IMR-90 (cell line): Measurements from ENCODE around the gene SUV39H2. TPM values are rescaled to one million over a fixed set of nuclear protein-coding genes. Genes with fewer than 3 reads are reported as not detected.

Experiments used
- ATAC-seq: fragments of 200-7000 bp; cut with Tn5 transposase; 2 replicates; pipeline ENCODE4 v1.9.1; 2020; ENCODE audit warnings: low read depth, mild to moderate bottlenecking, moderate library complexity
- BruUV-seq: library from RNA; stranded (reverse); fragments of 400-500 nt; replicated peaks from 2 replicates; lab custom pipeline; 2021; lab: Mats Ljungman, UMichigan
- CTCF ChIA-PET: fragments of 300-600 bp; formaldehyde crosslinking; extraction: SDS; loops from one replicate; lab custom pipeline; 2021; ENCODE audit warnings: antibody characterized with exemption; lab: Yijun Ruan, JAX
- POLR2A ChIA-PET: fragments of 300-600 bp; sonication (Branson Sonifier 250); formaldehyde crosslinking; loops from one replicate; lab custom pipeline; 2022; ENCODE audit warnings: antibody characterized with exemption; ENCODE audit not compliant: unreplicated experiment; lab: Charles Lee
- DNase-seq: peaks from one replicate; pipeline ENCODE4 v3.0.0; 2013
- H2AFZ ChIP-seq: replicated peaks from 2 replicates; pipeline ENCODE3; 2013; ENCODE audit warnings: low read length, mild to moderate bottlenecking; ENCODE audit not compliant: poor library complexity
- H2AK5ac ChIP-seq: 2 replicates; pipeline ENCODE4 v1.6.1; 2013; ENCODE audit warnings: low read depth, low read length, inconsistent platforms
- H2AK9ac ChIP-seq: replicated peaks from 2 replicates; pipeline ENCODE3; 2013; ENCODE audit warnings: mild to moderate bottlenecking, low read depth, low read length, moderate library complexity; ENCODE audit not compliant: poor library complexity
- H2BK120ac ChIP-seq: 2 replicates; pipeline ENCODE4 v1.6.1; 2013; ENCODE audit warnings: low read depth, low read length, inconsistent platforms
- H2BK15ac ChIP-seq: 3 replicates; pipeline ENCODE4 v1.6.1; 2013; ENCODE audit warnings: low read depth, low read length, inconsistent platforms
- H2BK20ac ChIP-seq: 2 replicates; pipeline ENCODE4 v1.6.1; 2013; ENCODE audit warnings: low read depth, mild to moderate bottlenecking, inconsistent platforms, low read length, moderate library complexity
- H2BK5ac ChIP-seq: 2 replicates; pipeline ENCODE4 v1.6.1; 2013; ENCODE audit warnings: mild to moderate bottlenecking, low read depth, low read length, inconsistent platforms; ENCODE audit not compliant: poor library complexity, severe bottlenecking
- H3K14ac ChIP-seq: replicated peaks from 2 replicates; pipeline ENCODE4 v1.6.1; 2013; ENCODE audit warnings: low read depth, low read length, inconsistent platforms
- H3K18ac ChIP-seq: 2 replicates; pipeline ENCODE4 v1.6.1; 2013; ENCODE audit warnings: low read depth, low read length, control low read depth
- H3K23ac ChIP-seq: 2 replicates; pipeline ENCODE4 v1.6.1; 2013; ENCODE audit warnings: low read depth, low read length, inconsistent platforms
- H3K27ac ChIP-seq: 2 replicates; pipeline ENCODE4 v1.5.1; 2013; ENCODE audit warnings: mild to moderate bottlenecking, control low read depth, low read length; ENCODE audit not compliant: insufficient read depth
- H3K27me3 ChIP-seq: 2 replicates; pipeline ENCODE4 v1.6.1; 2013; ENCODE audit warnings: low read length; ENCODE audit not compliant: control insufficient read depth, insufficient read depth
- H3K36me3 ChIP-seq: 2 replicates; pipeline ENCODE4 v1.6.1; 2013; ENCODE audit warnings: low read length, mixed read lengths; ENCODE audit not compliant: control insufficient read depth, insufficient read depth
- H3K4ac ChIP-seq: 2 replicates; pipeline ENCODE4 v1.6.1; 2013; ENCODE audit warnings: low read depth, low read length, inconsistent platforms
- H3K4me1 ChIP-seq: 2 replicates; pipeline ENCODE4 v1.6.1; 2013; ENCODE audit warnings: low read length, mixed read lengths; ENCODE audit not compliant: control insufficient read depth, insufficient read depth
- H3K4me2 ChIP-seq: 2 replicates; pipeline ENCODE4 v1.6.1; 2013; ENCODE audit warnings: low read depth, mild to moderate bottlenecking, control low read depth, low read length, moderate library complexity
- H3K4me3 ChIP-seq: 2 replicates; pipeline ENCODE4 v1.5.1; 2013; ENCODE audit warnings: low read depth, mild to moderate bottlenecking, control low read depth, low read length, moderate library complexity; ENCODE audit not compliant: insufficient read depth
- H3K56ac ChIP-seq: 2 replicates; pipeline ENCODE4 v1.6.1; 2013; ENCODE audit warnings: low read length, inconsistent platforms; ENCODE audit not compliant: insufficient read depth; ENCODE audit errors: extremely low read depth
- H3K79me1 ChIP-seq, 2 experiments: 2 replicates each; pipeline ENCODE4 v1.6.1; 2013; ENCODE audit warnings: low read length in 2 of 2, inconsistent platforms in 1 of 2, low read depth in 1 of 2
- H3K9ac ChIP-seq: 2 replicates; pipeline ENCODE4 v1.6.1; 2013; ENCODE audit warnings: low read depth, low read length, control low read depth
- H3K9me1 ChIP-seq: 2 replicates; pipeline ENCODE4 v1.6.1; 2013; ENCODE audit warnings: low read length, inconsistent platforms; ENCODE audit not compliant: insufficient read depth
- H3K9me3 ChIP-seq: 2 replicates; pipeline ENCODE4 v1.6.1; 2013; ENCODE audit warnings: low read length; ENCODE audit not compliant: control insufficient read depth, insufficient read depth
- H4K20me1 ChIP-seq: 2 replicates; pipeline ENCODE4 v1.6.1; 2013; ENCODE audit warnings: low read length, inconsistent platforms; ENCODE audit not compliant: insufficient read depth
- H4K5ac ChIP-seq: 2 replicates; pipeline ENCODE4 v1.6.1; 2013; ENCODE audit warnings: mild to moderate bottlenecking, low read depth, low read length, control low read depth
- H4K8ac ChIP-seq, 2 experiments: 2 replicates each; pipeline ENCODE4 v1.6.1; 2013; ENCODE audit warnings: low read depth in 2 of 2, low read length in 2 of 2, control low read depth in 1 of 2, inconsistent platforms in 1 of 2
- H4K91ac ChIP-seq: 2 replicates; pipeline ENCODE4 v1.6.1; 2013; ENCODE audit warnings: low read depth, low read length, inconsistent platforms; ENCODE audit not compliant: insufficient read depth
- CEBPB ChIP-seq: IDR thresholded peaks from 2 replicates; pipeline ENCODE4 v1.6.1; 2012; ENCODE audit warnings: low read depth, low read length, improper control_type of control experiment
- RCOR1 ChIP-seq: IDR thresholded peaks from 2 replicates; pipeline ENCODE4 v1.6.1; 2012; ENCODE audit warnings: mild to moderate bottlenecking, low read length, improper control_type of control experiment; ENCODE audit not compliant: insufficient replicate concordance
- WGBS, 2 experiments: methylation state at CpG; one replicate each; pipeline versions ENCODE4 v1.1.5 to v1.1.7; 2013; ENCODE audit warnings: missing lambda C conversion rate in 2 of 2; ENCODE audit not compliant: insufficient read length in 1 of 2; ENCODE audit errors: extremely low coverage in 2 of 2; 5-methylcytosine and 5-hydroxymethylcytosine counted together
- dilution Hi-C: fragments of 300-500 bp; cut with HindIII; formaldehyde crosslinking; loops from one replicate; pipeline ENCODE4 v1.14.3; 2018; ENCODE audit warnings: low sequenced_read_pairs; ENCODE audit not compliant: unreplicated experiment
- in situ Hi-C: fragments of 300-500 bp; cut with MboI; formaldehyde crosslinking; loops from 3 replicates; pipeline ENCODE4 v1.14.3; 2019; ENCODE audit warnings: low sequenced_read_pairs, inconsistent platforms, mixed read lengths
- intact Hi-C: fragments of 100-400 bp; cut with micrococcal nuclease; formaldehyde crosslinking; loops from 2 replicates; pipeline ENCODE4 v1.10.0; 2022
- polyA plus RNA-seq, 3 experiments: library from polyadenylated mRNA; depleted of rRNA; stranded (reverse); fragments of >200 nt; gene quantifications; 2 replicates each; pipeline ENCODE4 v1.2.3, GENCODE V29; 2012; ENCODE audit warnings: low replicate concordance in 1 of 3
- total RNA-seq: library from RNA; depleted of rRNA; stranded (reverse); fragments of >200 nt; gene quantifications from 2 replicates; pipeline ENCODE4 v1.2.3, GENCODE V29; 2012
- TF ChIP-seq, protein P1 (sequence below): conservative IDR thresholded peaks from 2 replicates; pipeline ENCODE4 v1.5.1; 2012; ENCODE audit warnings: mild to moderate bottlenecking, low read depth, low read length, improper control_type of control experiment

The SUV39H2 gene
- total and polyA plus RNA-seq, 2 of the 4 experiments (the other 2 are of a cell fraction), result 5.3 to 14.5 TPM

DNA sequence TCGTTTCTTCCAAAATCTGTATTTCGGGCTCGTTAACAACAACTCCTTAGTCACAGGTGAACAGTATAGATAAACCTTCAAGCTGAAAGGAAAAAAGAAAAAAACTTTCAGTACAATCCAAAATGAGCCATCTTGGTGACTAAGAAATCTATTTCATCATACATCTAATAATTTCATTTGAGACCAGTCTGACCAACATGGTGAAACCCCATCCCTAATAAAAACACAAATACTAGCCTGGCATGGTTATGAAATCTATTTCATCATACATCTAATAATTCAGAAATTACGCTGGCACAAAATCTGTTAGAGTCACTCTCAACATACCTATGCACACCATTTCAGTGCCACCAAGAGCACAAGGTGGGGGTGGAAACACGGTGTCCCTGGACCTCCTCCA lies 66.4 kb downstream of the SUV39H2 start:
- Histone ChIP-seq H3K4me2 (no peak overlapping the region), H3K9ac (no peak overlapping the region), H3K4me1 (no peaks in the 10 kb centered on the region), H3K27ac (no peak overlapping the region), H3K23ac (no peak overlapping the region), H2AK9ac (no peak overlapping the region), H3K4ac (no peak overlapping the region), H3K14ac (no peak overlapping the region), H4K8ac (no peak overlapping the region), H4K20me1 (no peaks in the 10 kb centered on the region), H3K9me3 (no peaks in the 10 kb centered on the region), H2AFZ (no peak overlapping the region), H2BK120ac (no peak overlapping the region), H3K79me1 (peaks cover 28 to 43% of the 10 kb centered on the region in 2 experiments), H3K18ac (no peak overlapping the region), H2BK15ac (no peak overlapping the region), H2BK5ac (no peak overlapping the region), H3K9me1 (no peaks in the 10 kb centered on the region; the same call in 1 of the 2 replicates), H4K91ac (no peak overlapping the region), H3K4me3 (no peak overlapping the region), H2AK5ac (no peak overlapping the region), H3K27me3 (no peaks in the 10 kb centered on the region), H3K56ac (no peak overlapping the region), H4K5ac (no peak overlapping the region), H2BK20ac (no peak overlapping the region), H3K36me3 (peaks cover 33% of the 10 kb centered on the region)
- ATAC-seq (no peak), DNase-seq (peak; percentile 6)
- in situ Hi-C loops, result no loop called here
- TF ChIP-seq RCOR1, result no peak
- TF ChIP-seq, protein P1, sequence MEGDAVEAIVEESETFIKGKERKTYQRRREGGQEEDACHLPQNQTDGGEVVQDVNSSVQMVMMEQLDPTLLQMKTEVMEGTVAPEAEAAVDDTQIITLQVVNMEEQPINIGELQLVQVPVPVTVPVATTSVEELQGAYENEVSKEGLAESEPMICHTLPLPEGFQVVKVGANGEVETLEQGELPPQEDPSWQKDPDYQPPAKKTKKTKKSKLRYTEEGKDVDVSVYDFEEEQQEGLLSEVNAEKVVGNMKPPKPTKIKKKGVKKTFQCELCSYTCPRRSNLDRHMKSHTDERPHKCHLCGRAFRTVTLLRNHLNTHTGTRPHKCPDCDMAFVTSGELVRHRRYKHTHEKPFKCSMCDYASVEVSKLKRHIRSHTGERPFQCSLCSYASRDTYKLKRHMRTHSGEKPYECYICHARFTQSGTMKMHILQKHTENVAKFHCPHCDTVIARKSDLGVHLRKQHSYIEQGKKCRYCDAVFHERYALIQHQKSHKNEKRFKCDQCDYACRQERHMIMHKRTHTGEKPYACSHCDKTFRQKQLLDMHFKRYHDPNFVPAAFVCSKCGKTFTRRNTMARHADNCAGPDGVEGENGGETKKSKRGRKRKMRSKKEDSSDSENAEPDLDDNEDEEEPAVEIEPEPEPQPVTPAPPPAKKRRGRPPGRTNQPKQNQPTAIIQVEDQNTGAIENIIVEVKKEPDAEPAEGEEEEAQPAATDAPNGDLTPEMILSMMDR, result no peak
- peak; percentile 69 for TF ChIP-seq CEBPB
- no TSS peak for BruUV-seq
- ChIA-PET CTCF (no interaction called here), POLR2A (no interaction called here)
- dilution Hi-C loops, result no loop called here
- intact Hi-C loops, result no loop called here
- WGBS, 2 experiments, result no CpG with 5 or more reads among the region's 5 CpGs
